Esophagus (tissue), 2 donors: Measurements from ENCODE around the gene GBE1. TPM values are rescaled to one million over a fixed set of nuclear protein-coding genes. Genes with fewer than 3 reads are reported as not detected.

ENCODE experiments used
- H3K27ac ChIP-seq, 2 donors: one replicate each; pipeline ENCODE4 v1.5.1; 2013; ENCODE audit warnings: low read depth in 2 of 2, mild to moderate bottlenecking in 2 of 2, inconsistent platforms in 1 of 2, low read length in 1 of 2, moderate library complexity in 1 of 2
- H3K27me3 ChIP-seq, 2 donors: one replicate each; pipeline ENCODE4 v1.6.1; 2013; ENCODE audit warnings: low read length in 2 of 2, control low read depth in 1 of 2, mild to moderate bottlenecking in 1 of 2; ENCODE audit not compliant: insufficient read depth in 2 of 2, control insufficient read depth in 1 of 2
- H3K36me3 ChIP-seq, 2 donors: one replicate each; pipeline ENCODE4 v1.6.1; 2013; ENCODE audit warnings: low read length in 1 of 2; ENCODE audit not compliant: control insufficient read depth in 2 of 2, insufficient read depth in 2 of 2
- H3K4me1 ChIP-seq, 2 donors: one replicate each; pipeline ENCODE4 v1.6.1; 2013; ENCODE audit warnings: low read length in 1 of 2; ENCODE audit not compliant: control insufficient read depth in 2 of 2, insufficient read depth in 2 of 2
- H3K4me3 ChIP-seq, 2 donors: one replicate each; pipeline ENCODE4 v1.5.1; 2013; ENCODE audit warnings: low read length in 2 of 2, mild to moderate bottlenecking in 2 of 2, low read depth in 1 of 2, moderate library complexity in 1 of 2
- H3K9me3 ChIP-seq, 2 donors: one replicate each; pipeline ENCODE4 v1.6.1; 2013; ENCODE audit warnings: mild to moderate bottlenecking in 2 of 2, low read depth in 1 of 2, low read length in 1 of 2, moderate library complexity in 1 of 2; ENCODE audit not compliant: control insufficient read depth in 2 of 2, insufficient read depth in 1 of 2
- WGBS, 2 donors: extraction: QIAGEN DNeasy Blood & Tissue Kit; methylation state at CpG; one replicate each; pipeline ENCODE4 v1.1.7; 2013; 5-methylcytosine and 5-hydroxymethylcytosine counted together
- polyA plus RNA-seq, 2 donors: library from polyadenylated mRNA; stranded (reverse); fragments of 200-250 nt; gene quantifications; one replicate each; pipeline ENCODE4 v1.2.3, GENCODE V29; 2013
- donor health status: healthy with polysubstance abuse.
- donor health status: Bipolar disorder and iron deficiency.

Gene GBE1
- 10 to 100 TPM in 1 of 2 donors, 1 to 10 TPM in 1; 7.1 to 16.9 TPM for polyA plus RNA-seq

GRCh38 chr3:81760924-81761903 is at the start of gene GBE1:
GBE1 (minus strand) TSS chr3:81761645; CDS start chr3:81761517, 128 bp downstream.
- Histone ChIP-seq H3K4me3 (peak within 1 kb of the TSS; percentile 56 to 86), H3K4me1 (no peaks in the 10 kb centered on the region), H3K27ac (peak within 1 kb of the TSS; percentile 97 to 99), H3K36me3 (no peaks in the 10 kb centered on the region), H3K9me3 (no peaks in the 10 kb centered on the region), H3K27me3 (no peaks in the 10 kb centered on the region)
- 0 to 1% methylated on average over 75 to 88 of the region's 88 CpGs for WGBS, 2 donors

GRCh38 chr3:81808900-81809299 is 47.5 kb upstream of the GBE1 start:
- Histone ChIP-seq H3K27me3 (no peaks in the 10 kb centered on the region), H3K4me1 (no peaks in the 10 kb centered on the region), H3K9me3 (no peaks in the 10 kb centered on the region), H3K27ac (no peak overlapping the region), H3K36me3 (no peaks in the 10 kb centered on the region), H3K4me3 (no peak overlapping the region)
- 55 to 63% methylated on average over 2 of the region's 2 CpGs for WGBS, 2 donors

- H3K27me3 ChIP-seq, result no peaks in the 10 kb centered on the region
- 51 to 59% methylated on average over 4 of the region's 4 CpGs for WGBS, 2 donors
- no peaks in the 10 kb centered on the region for H3K9me3 ChIP-seq
- no peaks in the 10 kb centered on the region for H3K4me1 ChIP-seq
- H3K4me3 ChIP-seq, result no peak overlapping the region
- H3K36me3 ChIP-seq, result no peaks in the 10 kb centered on the region
- H3K27ac ChIP-seq, result no peak overlapping the region
Measured at GRCh38 chr3:81799403-81799802, 38.0 kb upstream of the GBE1 start.

GRCh38 chr3:81793410-81793809 is 32.0 kb upstream of the GBE1 start:
- no peaks in the 10 kb centered on the region for H3K4me1 ChIP-seq
- H3K4me3 ChIP-seq, result no peak overlapping the region
- no peak overlapping the region for H3K27ac ChIP-seq
- no peaks in the 10 kb centered on the region for H3K27me3 ChIP-seq
- no peaks in the 10 kb centered on the region for H3K36me3 ChIP-seq
- no peaks in the 10 kb centered on the region for H3K9me3 ChIP-seq

- Histone ChIP-seq H3K4me3 (no peak overlapping the region), H3K9me3 (no peaks in the 10 kb centered on the region), H3K27me3 (no peaks in the 10 kb centered on the region), H3K36me3 (no peaks in the 10 kb centered on the region), H3K4me1 (no peaks in the 10 kb centered on the region), H3K27ac (no peak overlapping the region)
- 58 to 69% methylated on average over 3 of the region's 3 CpGs for WGBS, 2 donors
Measured at GRCh38 chr3:81790117-81790516, 28.7 kb upstream of the GBE1 start.

GRCh38 chr3:81789691-81790090 is 28.2 kb upstream of the GBE1 start:
- Histone ChIP-seq H3K27me3 (no peaks in the 10 kb centered on the region), H3K27ac (no peak overlapping the region)

GRCh38 chr3:81788610-81789009 is 27.2 kb upstream of the GBE1 start:
- Histone ChIP-seq H3K36me3 (no peaks in the 10 kb centered on the region), H3K4me1 (no peaks in the 10 kb centered on the region), H3K27me3 (no peaks in the 10 kb centered on the region), H3K4me3 (no peak overlapping the region), H3K27ac (no peak overlapping the region), H3K9me3 (no peaks in the 10 kb centered on the region)
- WGBS, 2 donors, result 45 to 50% methylated on average over 2 of the region's 2 CpGs

More at GRCh38 chr3:81789691-81790090, 28.2 kb upstream of the GBE1 start:
- H3K4me3 ChIP-seq, result no peak overlapping the region
- no peaks in the 10 kb centered on the region for H3K36me3 ChIP-seq
- no peaks in the 10 kb centered on the region for H3K9me3 ChIP-seq
- H3K4me1 ChIP-seq, result no peaks in the 10 kb centered on the region

GRCh38 chr3:81788044-81788443 is 26.6 kb upstream of the GBE1 start:
- no peaks in the 10 kb centered on the region for H3K27me3 ChIP-seq
- H3K9me3 ChIP-seq, result no peaks in the 10 kb centered on the region
- no peak overlapping the region for H3K4me3 ChIP-seq
- H3K36me3 ChIP-seq, result no peaks in the 10 kb centered on the region
- no peak overlapping the region for H3K27ac ChIP-seq
- 81% methylated on average over 2 of the region's 2 CpGs for WGBS, 2 donors
- no peaks in the 10 kb centered on the region for H3K4me1 ChIP-seq

- Histone ChIP-seq H3K9me3 (no peaks in the 10 kb centered on the region), H3K27ac (no peak overlapping the region), H3K27me3 (no peaks in the 10 kb centered on the region), H3K4me3 (no peak overlapping the region), H3K36me3 (no peaks in the 10 kb centered on the region), H3K4me1 (no peaks in the 10 kb centered on the region)
- 22 to 33% methylated on average over 3 of the region's 3 CpGs for WGBS, 2 donors
Measured at GRCh38 chr3:81782585-81782984, 21.1 kb upstream of the GBE1 start.

GRCh38 chr3:81778678-81779182 is 17.3 kb upstream of the GBE1 start:
- H3K36me3 ChIP-seq, result no peaks in the 10 kb centered on the region
- no peaks in the 10 kb centered on the region for H3K4me1 ChIP-seq
- 44 to 48% methylated on average over 4 of the region's 4 CpGs for WGBS, 2 donors
- no peak overlapping the region for H3K4me3 ChIP-seq
- no peak overlapping the region for H3K27ac ChIP-seq
- H3K27me3 ChIP-seq, result no peaks in the 10 kb centered on the region
- H3K9me3 ChIP-seq, result no peaks in the 10 kb centered on the region
